ENCODE measurements around the gene CYP2W1.

Gene CYP2W1

GRCh38 chr7:944744-945143 lies 38.2 kb upstream of the CYP2W1 start:
- H3K36me3 ChIP-seq (ENCODE audit: insufficient read depth, low read depth, low read length), result no peaks in the 10 kb centered on the region
- no peak overlapping the region for H3K4me3 ChIP-seq (ENCODE audit: low read length)
- no peak overlapping the region for H3K27ac ChIP-seq (ENCODE audit: low read length)
- peaks cover 3% of the 10 kb centered on the region; the same call in 1 of the 2 replicates for H3K4me1 ChIP-seq (ENCODE audit: insufficient read depth, low read length)
- no peak overlapping the region for H3K9ac ChIP-seq (ENCODE audit: low read depth, low read length)
- H3K27me3 ChIP-seq (ENCODE audit: insufficient read depth, low read length), result peaks cover 19% of the 10 kb centered on the region
- no peaks in the 10 kb centered on the region for H3K9me3 ChIP-seq (ENCODE audit: insufficient read depth, low read depth, low read length)

DNA sequence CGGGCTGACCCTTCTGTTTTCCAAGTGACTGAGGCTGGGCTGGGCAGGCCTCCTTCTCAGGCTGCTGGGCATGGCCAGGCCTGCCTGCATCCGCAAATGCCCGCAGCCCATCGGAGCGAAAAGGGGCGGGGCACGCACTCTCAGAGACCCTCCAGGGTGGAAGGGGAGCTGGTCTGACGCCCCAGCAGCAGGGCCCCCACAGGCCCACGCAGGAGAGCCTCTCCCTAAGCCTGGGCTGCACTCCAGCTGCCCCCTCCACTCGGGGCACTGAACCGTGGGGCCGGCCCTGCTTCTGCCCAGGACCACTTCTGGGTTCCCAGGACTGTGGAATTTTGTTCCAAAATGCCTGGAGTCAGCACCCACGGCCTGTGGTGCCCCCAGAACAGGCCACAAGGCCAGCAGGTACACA lies 37.8 kb upstream of the CYP2W1 start:
- Histone ChIP-seq H3K27ac (ENCODE audit: low read length) (no peak overlapping the region), H3K36me3 (ENCODE audit: insufficient read depth, low read depth, low read length) (no peaks in the 10 kb centered on the region), H3K4me1 (ENCODE audit: insufficient read depth, low read length) (peaks cover 3% of the 10 kb centered on the region; the same call in 1 of the 2 replicates), H3K9ac (ENCODE audit: low read depth, low read length) (no peak overlapping the region), H3K27me3 (ENCODE audit: insufficient read depth, low read length) (peaks cover 19% of the 10 kb centered on the region), H3K9me3 (ENCODE audit: insufficient read depth, low read depth, low read length) (no peaks in the 10 kb centered on the region), H3K4me3 (ENCODE audit: low read length) (no peak overlapping the region)

DNA sequence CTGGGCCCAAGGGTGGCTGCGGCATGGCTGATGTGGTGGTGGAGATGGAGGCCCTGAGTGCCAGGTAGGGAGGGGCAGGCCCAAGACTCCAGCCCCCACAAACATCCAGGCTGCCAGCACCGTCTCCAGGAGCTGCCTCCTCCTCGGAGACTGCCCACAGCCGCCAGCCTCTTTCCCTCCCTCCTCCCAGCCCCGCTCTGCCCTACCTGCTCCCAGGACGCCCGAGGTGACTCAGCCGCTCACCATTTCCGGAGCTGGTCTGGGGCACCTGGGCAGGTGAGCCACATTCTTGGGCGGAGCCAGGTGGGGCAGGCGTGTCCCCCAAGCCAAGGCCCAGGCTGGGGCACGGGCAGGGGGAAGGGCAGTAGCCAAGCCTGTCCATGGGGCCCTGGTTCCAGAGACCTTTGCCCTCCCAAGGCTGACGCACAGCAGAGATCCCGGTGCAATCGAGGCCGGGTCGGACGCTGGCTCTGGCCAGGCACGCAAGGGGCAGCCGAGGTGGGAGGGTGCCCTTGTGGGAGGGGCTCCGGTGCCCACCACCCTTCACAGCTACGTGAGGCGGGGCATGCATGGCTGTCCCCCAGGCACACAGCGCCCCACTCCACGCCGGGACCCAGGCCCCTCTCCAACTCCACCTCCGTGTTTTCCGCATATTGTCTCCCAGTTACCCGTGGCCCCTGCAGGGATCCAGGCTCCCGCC lies 37.3 kb upstream of the CYP2W1 start:
- Histone ChIP-seq H3K9ac (ENCODE audit: low read depth, low read length) (no peak overlapping the region), H3K27ac (ENCODE audit: low read length) (no peak overlapping the region), H3K27me3 (ENCODE audit: insufficient read depth, low read length) (peaks cover 16% of the 10 kb centered on the region), H3K9me3 (ENCODE audit: insufficient read depth, low read depth, low read length) (no peaks in the 10 kb centered on the region), H3K4me1 (ENCODE audit: insufficient read depth, low read length) (peaks cover 3% of the 10 kb centered on the region; the same call in 1 of the 2 replicates), H3K36me3 (ENCODE audit: insufficient read depth, low read depth, low read length) (no peaks in the 10 kb centered on the region), H3K4me3 (ENCODE audit: low read length) (no peak overlapping the region)

GRCh38 chr7:946256-946996 lies 36.6 kb upstream of the CYP2W1 start:
- Histone ChIP-seq H3K36me3 (ENCODE audit: insufficient read depth, low read depth, low read length) (no peaks in the 10 kb centered on the region), H3K9ac (ENCODE audit: low read depth, low read length) (no peak overlapping the region), H3K9me3 (ENCODE audit: insufficient read depth, low read depth, low read length) (no peaks in the 10 kb centered on the region), H3K4me3 (ENCODE audit: low read length) (no peak overlapping the region), H3K4me1 (ENCODE audit: insufficient read depth, low read length) (peaks cover 3% of the 10 kb centered on the region; the same call in 1 of the 2 replicates), H3K27ac (ENCODE audit: low read length) (no peak overlapping the region), H3K27me3 (ENCODE audit: insufficient read depth, low read length) (peaks cover 9% of the 10 kb centered on the region)

- no peak overlapping the region for H3K4me3 ChIP-seq (ENCODE audit: low read length)
- H3K9me3 ChIP-seq (ENCODE audit: insufficient read depth, low read depth, low read length), result no peaks in the 10 kb centered on the region
- peaks cover 5% of the 10 kb centered on the region for H3K27me3 ChIP-seq (ENCODE audit: insufficient read depth, low read length)
- peaks cover 3% of the 10 kb centered on the region; the same call in 1 of the 2 replicates for H3K4me1 ChIP-seq (ENCODE audit: insufficient read depth, low read length)
- H3K9ac ChIP-seq (ENCODE audit: low read depth, low read length), result no peak overlapping the region
- no peak overlapping the region for H3K27ac ChIP-seq (ENCODE audit: low read length)
- H3K36me3 ChIP-seq (ENCODE audit: insufficient read depth, low read depth, low read length), result no peaks in the 10 kb centered on the region
Observed at GRCh38 chr7:947391-948210, 35.4 kb upstream of the CYP2W1 start.

- H3K4me1 ChIP-seq (ENCODE audit: insufficient read depth, low read length), result peaks cover 3% of the 10 kb centered on the region; the same call in 1 of the 2 replicates
- no peaks in the 10 kb centered on the region for H3K36me3 ChIP-seq (ENCODE audit: insufficient read depth, low read depth, low read length)
- H3K27me3 ChIP-seq (ENCODE audit: insufficient read depth, low read length), result peaks cover 19% of the 10 kb centered on the region
- H3K27ac ChIP-seq (ENCODE audit: low read length), result no peak overlapping the region
- no peaks in the 10 kb centered on the region for H3K9me3 ChIP-seq (ENCODE audit: insufficient read depth, low read depth, low read length)
- no peak overlapping the region for H3K9ac ChIP-seq (ENCODE audit: low read depth, low read length)
- H3K4me3 ChIP-seq (ENCODE audit: low read length), result no peak overlapping the region
Observed at GRCh38 chr7:949021-949934, 33.7 kb upstream of the CYP2W1 start.

DNA sequence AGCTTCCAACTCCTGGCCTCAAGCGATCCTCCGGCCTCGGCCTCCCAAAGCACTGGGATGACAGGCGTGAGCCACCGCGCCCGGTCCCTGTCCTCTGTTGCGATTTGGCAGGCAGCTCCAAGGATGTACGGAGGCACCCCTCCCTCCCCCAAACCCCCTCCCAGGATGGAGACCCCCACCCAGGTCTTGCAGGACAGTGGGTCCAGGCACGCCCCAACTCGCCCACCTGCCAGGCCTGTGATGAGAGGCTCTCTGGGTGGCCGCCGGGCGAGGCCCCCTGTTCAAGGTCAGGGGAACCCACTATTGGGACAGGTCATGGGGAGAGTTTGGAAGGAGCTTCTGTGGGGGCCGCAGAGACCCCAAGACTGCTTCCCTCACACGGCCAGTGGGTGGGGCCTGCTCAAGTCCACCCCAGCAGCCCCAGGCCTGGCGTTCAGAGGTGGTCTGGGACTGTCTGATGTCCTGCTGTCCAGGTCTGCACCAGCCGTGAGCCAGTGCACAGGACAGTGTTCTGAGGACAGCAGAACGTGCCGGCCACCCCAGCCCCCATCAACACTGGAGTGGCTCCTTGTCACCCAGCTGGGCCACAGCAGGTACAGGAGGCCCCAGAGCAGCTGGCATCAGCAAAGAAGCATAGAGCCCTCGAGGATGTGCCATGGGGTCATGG lies 31.0 kb upstream of the CYP2W1 start:
- no peaks in the 10 kb centered on the region for H3K4me1 ChIP-seq (ENCODE audit: insufficient read depth, low read length)
- peaks cover 35% of the 10 kb centered on the region for H3K27me3 ChIP-seq (ENCODE audit: insufficient read depth, low read length)
- H3K4me3 ChIP-seq (ENCODE audit: low read length), result no peak overlapping the region
- no peak overlapping the region for H3K27ac ChIP-seq (ENCODE audit: low read length)
- H3K9ac ChIP-seq (ENCODE audit: low read depth, low read length), result no peak overlapping the region
- H3K36me3 ChIP-seq (ENCODE audit: insufficient read depth, low read depth, low read length), result no peaks in the 10 kb centered on the region
- H3K9me3 ChIP-seq (ENCODE audit: insufficient read depth, low read depth, low read length), result no peaks in the 10 kb centered on the region

GRCh38 chr7:952548-953441 lies 30.2 kb upstream of the CYP2W1 start:
- Histone ChIP-seq H3K4me3 (ENCODE audit: low read length) (no peak overlapping the region), H3K9me3 (ENCODE audit: insufficient read depth, low read depth, low read length) (no peaks in the 10 kb centered on the region), H3K36me3 (ENCODE audit: insufficient read depth, low read depth, low read length) (no peaks in the 10 kb centered on the region), H3K27ac (ENCODE audit: low read length) (no peak overlapping the region), H3K9ac (ENCODE audit: low read depth, low read length) (no peak overlapping the region), H3K4me1 (ENCODE audit: insufficient read depth, low read length) (no peaks in the 10 kb centered on the region), H3K27me3 (ENCODE audit: insufficient read depth, low read length) (peaks cover 35% of the 10 kb centered on the region)

GRCh38 chr7:953547-954327 lies 29.2 kb upstream of the CYP2W1 start:
- no peaks in the 10 kb centered on the region for H3K4me1 ChIP-seq (ENCODE audit: insufficient read depth, low read length)
- peak overlapping the region; percentile 53; the same call in 1 of the 2 replicates for H3K4me3 ChIP-seq (ENCODE audit: low read length)
- H3K9ac ChIP-seq (ENCODE audit: low read depth, low read length), result no peak overlapping the region
- no peaks in the 10 kb centered on the region for H3K9me3 ChIP-seq (ENCODE audit: insufficient read depth, low read depth, low read length)
- H3K27me3 ChIP-seq (ENCODE audit: insufficient read depth, low read length), result peaks cover 35% of the 10 kb centered on the region
- no peak overlapping the region for H3K27ac ChIP-seq (ENCODE audit: low read length)
- no peaks in the 10 kb centered on the region for H3K36me3 ChIP-seq (ENCODE audit: insufficient read depth, low read depth, low read length)

Data from iPS-20b (cell line).